Neural crest cell (in vitro differentiated cells): ENCODE measurements around the gene CRB1. TPM values are rescaled to one million over a fixed set of nuclear protein-coding genes. Genes with fewer than 3 reads are reported as not detected.

Source experiments
- DNase-seq: peaks from one replicate; pipeline ENCODE4 v3.0.0; 2021; ENCODE audit warnings: low read depth, mixed read lengths, low spot score
- H3K27ac Mint-ChIP-seq: one replicate; pipeline ENCODE4 v1.8.0; 2021; ENCODE audit warnings: mild to moderate bottlenecking, mixed read lengths; ENCODE audit not compliant: unreplicated experiment
- H3K27me3 Mint-ChIP-seq: 2 replicates; pipeline ENCODE4 v1.8.0; 2021; ENCODE audit warnings: low read depth, mild to moderate bottlenecking, mixed read lengths
- H3K36me3 Mint-ChIP-seq: 2 replicates; pipeline ENCODE4 v1.8.0; 2021; ENCODE audit warnings: low read depth, mild to moderate bottlenecking, mixed read lengths
- H3K4me1 Mint-ChIP-seq: 2 replicates; pipeline ENCODE4 v1.8.0; 2021; ENCODE audit warnings: mixed read lengths
- H3K4me3 Mint-ChIP-seq: one replicate; pipeline ENCODE4 v1.8.0; 2021; ENCODE audit warnings: mild to moderate bottlenecking, mixed read lengths
- H3K9me3 Mint-ChIP-seq: 2 replicates; pipeline ENCODE4 v1.8.0; 2021; ENCODE audit warnings: mixed read lengths
- CTCF ChIP-seq: fragments of 200-600 bp; sonication (generic); conservative IDR thresholded peaks from 2 replicates; pipeline ENCODE4 v1.5.0; 2021; ENCODE audit warnings: antibody characterized with exemption, mild to moderate bottlenecking
- long read RNA-seq: library from polyadenylated mRNA; unstranded; transcript quantifications from one replicate; pipeline ENCODE4 v2.0.0, GENCODE V29; 2020
- total RNA-seq: library from RNA; stranded (reverse); gene quantifications from 2 replicates; pipeline ENCODE4 v1.2.1, GENCODE V29; 2021

CRB1 gene
- 1.8 and 1.9 TPM in 2 replicates for total RNA-seq
- long read RNA-seq, partial matches to known transcripts = 4 of 5 reads
- long read RNA-seq, other reads (novel, unspliced or antisense) = 1 of 5 reads

GRCh38 chr1:197268012-197268411, at the start of gene CRB1:
Gene CRB1 (plus strand): TSS chr1:197268252. CDS start chr1:197268413, 161 bp downstream.
- H3K27me3 Mint-ChIP-seq = peaks cover 6% of the 10 kb centered on the region
- H3K9me3 Mint-ChIP-seq = no peaks in the 10 kb centered on the region
- DNase-seq = no peak
- H3K27ac Mint-ChIP-seq = peak within 1 kb of the TSS; percentile 4
- peak within 1 kb of the TSS; percentile 75 for H3K4me3 Mint-ChIP-seq
- peaks cover 20% of the 10 kb centered on the region for H3K4me1 Mint-ChIP-seq
- no peak for TF ChIP-seq CTCF
- no peaks in the 10 kb centered on the region for H3K36me3 Mint-ChIP-seq

- Mint-ChIP-seq H3K27me3 (no peaks in the 10 kb centered on the region), H3K4me3 (no peak overlapping the region)
- TF ChIP-seq CTCF = no peak
These were observed 49.2 kb upstream of the CRB1 start for GRCh38 chr1:197218857-197219256.

GRCh38 chr1:197222025-197222685, 45.9 kb upstream of the CRB1 start:
- no peak for DNase-seq
- Mint-ChIP-seq H3K9me3 (no peaks in the 10 kb centered on the region), H3K4me1 (no peaks in the 10 kb centered on the region), H3K36me3 (no peaks in the 10 kb centered on the region), H3K27ac (no peak overlapping the region), H3K27me3 (no peaks in the 10 kb centered on the region), H3K4me3 (no peak overlapping the region)
- no peak for TF ChIP-seq CTCF

More at GRCh38 chr1:197218857-197219256, 49.2 kb upstream of the CRB1 start:
- peaks cover 4% of the 10 kb centered on the region for H3K9me3 Mint-ChIP-seq
- H3K4me1 Mint-ChIP-seq = no peaks in the 10 kb centered on the region
- DNase-seq = no peak
- no peak overlapping the region for H3K27ac Mint-ChIP-seq
- no peaks in the 10 kb centered on the region for H3K36me3 Mint-ChIP-seq

GRCh38 chr1:197222780-197223179, 45.3 kb upstream of the CRB1 start:
- TF ChIP-seq CTCF = no peak
- H3K9me3 Mint-ChIP-seq = no peaks in the 10 kb centered on the region
- H3K4me1 Mint-ChIP-seq = no peaks in the 10 kb centered on the region
- no peaks in the 10 kb centered on the region for H3K27me3 Mint-ChIP-seq
- H3K27ac Mint-ChIP-seq = no peak overlapping the region
- H3K4me3 Mint-ChIP-seq = no peak overlapping the region
- no peaks in the 10 kb centered on the region for H3K36me3 Mint-ChIP-seq
- DNase-seq = no peak

- DNase-seq = no peak
- H3K4me3 Mint-ChIP-seq = no peak overlapping the region
- H3K9me3 Mint-ChIP-seq = peaks cover 5% of the 10 kb centered on the region
- no peaks in the 10 kb centered on the region for H3K27me3 Mint-ChIP-seq
- H3K4me1 Mint-ChIP-seq = no peaks in the 10 kb centered on the region
- H3K27ac Mint-ChIP-seq = no peak overlapping the region
- peak; percentile 51 for TF ChIP-seq CTCF
- no peaks in the 10 kb centered on the region for H3K36me3 Mint-ChIP-seq
These were observed 43.9 kb upstream of the CRB1 start for GRCh38 chr1:197224160-197224559.
